Thyroid gland (tissue), 4 donors: ENCODE measurements around the gene METTL1. TPM values are rescaled to one million over a fixed set of nuclear protein-coding genes. Genes with fewer than 3 reads are reported as not detected.
A peak's percentile ranks its signal among the peaks of the same experiment; 100 is the strongest.

ENCODE experiments used
- DNase-seq, 2 donors: peaks; one replicate each; pipeline ENCODE4 v3.0.0-alpha.2; 2019
- H3K27ac ChIP-seq, 3 donors: fragments of 200-600 bp; sonication (generic); 1 replicate in 2 of 3; 2 replicates in 1 of 3; pipeline ENCODE4 v1.5.1; 2016 to 2019; ENCODE audit warnings: mild to moderate bottlenecking in 1 of 3, moderate library complexity in 1 of 3
- H3K27me3 ChIP-seq: fragments of 200-600 bp; sonication (generic); one replicate; pipeline ENCODE4 v1.5.1; 2019
- H3K36me3 ChIP-seq, 2 donors: fragments of 200-600 bp; sonication (generic); one replicate each; pipeline ENCODE4 v1.5.1; 2016 to 2019
- H3K4me1 ChIP-seq, 2 donors: fragments of 200-600 bp; sonication (generic); one replicate each; pipeline ENCODE4 v1.5.1; 2017 to 2019
- H3K4me3 ChIP-seq, 3 donors: fragments of 200-600 bp; sonication (generic); replicated peaks in 1 of 3; 1 replicate in 2 of 3; 2 replicates in 1 of 3; pipeline ENCODE4 v1.5.1; 2016; ENCODE audit warnings: mild to moderate bottlenecking in 1 of 3
- H3K9me3 ChIP-seq: fragments of 200-600 bp; sonication (generic); one replicate; pipeline ENCODE4 v1.5.1; 2017
- POLR2A ChIP-seq, 2 donors: fragments of 450-650 bp; IDR thresholded peaks; one replicate each; pipeline ENCODE4 v1.6.1; 2017; ENCODE audit warnings: antibody characterized with exemption in 2 of 2, mild to moderate bottlenecking in 2 of 2, moderate library complexity in 1 of 2
- WGBS, 2 donors: methylation state at CpG; one replicate each; pipeline ENCODE4 v1.1.5; 2017; 5-methylcytosine and 5-hydroxymethylcytosine counted together
- intact Hi-C: fragments of 100-400 bp; cut with DNase I; formaldehyde crosslinking; loops from one replicate; pipeline ENCODE4 v1.15.1; 2023
- total RNA-seq, 4 donors: library from RNA; depleted of rRNA; stranded (reverse); fragments of >200 nt; gene quantifications; one replicate each; pipeline ENCODE4 v1.2.3, GENCODE V29; 2016
- TF ChIP-seq, protein P1 (sequence below), 6 experiments: fragments of 200-600 bp in 3 of 6; fragments of 450-650 bp in 3 of 6; sonication (generic) in 3 of 6; IDR thresholded peaks; one replicate each; pipeline ENCODE4 v1.5.1; 2016 to 2019; ENCODE audit warnings: antibody characterized with exemption in 6 of 6, mild to moderate bottlenecking in 2 of 6, inconsistent platforms in 1 of 6, moderate library complexity in 1 of 6

The METTL1 gene
- total RNA-seq, 4 donors from 2014 or later = 7.9 to 24.5 (median 13.1) TPM

DNA sequence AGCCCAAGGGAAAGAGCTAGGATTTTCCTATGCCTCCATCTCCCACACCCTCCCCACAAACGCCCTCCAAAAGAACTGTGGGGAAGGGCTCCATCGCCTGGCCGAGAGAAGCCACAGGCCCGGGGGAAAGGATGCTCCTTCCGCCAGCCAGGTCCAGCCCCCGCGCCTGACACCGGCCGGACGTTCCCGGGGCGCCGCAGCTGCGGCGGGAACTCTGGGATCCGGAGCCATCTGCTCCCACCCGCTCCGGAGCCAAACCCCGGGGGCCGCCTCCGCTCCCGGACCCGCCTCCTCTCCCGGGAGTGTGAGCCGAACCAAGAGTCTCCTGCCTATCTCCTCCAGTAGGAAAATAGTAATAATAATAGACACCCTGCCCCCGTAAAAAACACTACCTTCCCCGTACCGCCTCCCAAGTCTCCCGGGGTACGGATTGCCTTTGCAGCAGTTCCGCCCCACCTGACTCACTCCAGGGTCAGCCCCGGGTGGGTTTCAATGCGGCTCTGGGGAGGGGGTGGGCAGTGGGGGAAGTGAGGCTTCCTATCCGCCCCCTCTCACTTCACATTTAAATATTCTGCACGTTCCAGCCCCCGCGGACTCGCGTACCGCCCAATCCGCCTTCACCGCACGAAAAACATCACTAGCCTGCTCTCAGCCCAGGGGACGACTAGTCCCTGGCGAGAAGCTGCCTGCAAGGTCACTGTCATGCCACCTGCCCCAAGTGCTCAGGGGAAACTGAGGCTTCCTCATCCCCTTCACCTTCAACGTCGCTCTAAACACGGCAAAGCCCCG lies 35.8 kb downstream of the METTL1 start:
- no peak overlapping the region for H3K4me3 ChIP-seq
- H3K4me1 ChIP-seq = peaks cover 11 to 36% of the 10 kb centered on the region in 2 donors
- WGBS, 2 donors = 13 to 15% methylated on average over 36 to 42 of the region's 49 CpGs
- no peaks in the 10 kb centered on the region for H3K36me3 ChIP-seq
- intact Hi-C loops = no loop called here
- no peak for DNase-seq
- TF ChIP-seq POLR2A (IDR thresholded peaks at IDR 0.05) = no peak
- TF ChIP-seq, protein P1, sequence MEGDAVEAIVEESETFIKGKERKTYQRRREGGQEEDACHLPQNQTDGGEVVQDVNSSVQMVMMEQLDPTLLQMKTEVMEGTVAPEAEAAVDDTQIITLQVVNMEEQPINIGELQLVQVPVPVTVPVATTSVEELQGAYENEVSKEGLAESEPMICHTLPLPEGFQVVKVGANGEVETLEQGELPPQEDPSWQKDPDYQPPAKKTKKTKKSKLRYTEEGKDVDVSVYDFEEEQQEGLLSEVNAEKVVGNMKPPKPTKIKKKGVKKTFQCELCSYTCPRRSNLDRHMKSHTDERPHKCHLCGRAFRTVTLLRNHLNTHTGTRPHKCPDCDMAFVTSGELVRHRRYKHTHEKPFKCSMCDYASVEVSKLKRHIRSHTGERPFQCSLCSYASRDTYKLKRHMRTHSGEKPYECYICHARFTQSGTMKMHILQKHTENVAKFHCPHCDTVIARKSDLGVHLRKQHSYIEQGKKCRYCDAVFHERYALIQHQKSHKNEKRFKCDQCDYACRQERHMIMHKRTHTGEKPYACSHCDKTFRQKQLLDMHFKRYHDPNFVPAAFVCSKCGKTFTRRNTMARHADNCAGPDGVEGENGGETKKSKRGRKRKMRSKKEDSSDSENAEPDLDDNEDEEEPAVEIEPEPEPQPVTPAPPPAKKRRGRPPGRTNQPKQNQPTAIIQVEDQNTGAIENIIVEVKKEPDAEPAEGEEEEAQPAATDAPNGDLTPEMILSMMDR (IDR thresholded peaks at IDR 0.05) = peak in 1 of 6 experiments; percentile 8
- H3K27ac ChIP-seq = no peak overlapping the region
- H3K27me3 ChIP-seq = peaks cover 40% of the 10 kb centered on the region
- H3K9me3 ChIP-seq = no peaks in the 10 kb centered on the region

DNA sequence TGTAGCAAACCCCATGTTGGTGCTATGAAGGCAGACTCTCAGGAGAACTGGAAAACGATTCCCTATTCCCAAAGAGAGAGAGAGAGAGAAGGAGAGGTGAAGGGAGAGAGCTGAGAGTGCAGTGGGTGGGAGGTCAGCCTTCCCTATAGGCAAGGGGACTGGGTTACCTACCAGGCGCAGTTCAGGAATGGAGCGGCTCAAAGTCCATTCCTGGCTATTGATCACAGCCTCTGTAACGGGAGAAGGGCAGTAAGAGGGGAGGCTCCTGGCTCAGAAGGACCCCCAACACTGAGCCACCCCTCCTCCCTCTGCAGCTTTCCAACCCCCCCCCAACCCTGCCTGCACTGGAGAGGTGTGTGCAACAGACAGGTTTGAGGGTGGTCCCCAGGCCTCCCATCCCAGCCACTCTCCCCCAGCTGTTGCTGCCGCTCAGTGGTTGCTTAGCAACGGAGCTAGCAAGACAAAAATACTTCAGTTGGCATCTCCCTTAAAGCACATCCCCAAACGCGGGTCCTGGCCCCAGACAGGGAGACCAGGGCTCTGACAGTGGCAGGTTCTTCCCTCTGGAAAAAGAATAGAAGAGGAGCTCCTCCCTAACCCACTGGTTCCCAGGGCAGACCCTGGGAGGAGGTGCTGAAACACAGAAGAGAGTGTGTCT lies 36.6 kb downstream of the METTL1 start:
- intact Hi-C loops = no loop called here
- Histone ChIP-seq H3K4me3 (no peak overlapping the region), H3K36me3 (no peaks in the 10 kb centered on the region), H3K9me3 (no peaks in the 10 kb centered on the region), H3K27ac (no peak overlapping the region), H3K4me1 (peaks cover 11 to 36% of the 10 kb centered on the region in 2 donors), H3K27me3 (peaks cover 40% of the 10 kb centered on the region)
- no peak for TF ChIP-seq POLR2A (IDR thresholded peaks at IDR 0.05)
- TF ChIP-seq, protein P1 (IDR thresholded peaks at IDR 0.05) = no peak
- no peak for DNase-seq
- WGBS, 2 donors = 10 to 42% methylated on average over 4 to 8 of the region's 8 CpGs

DNA sequence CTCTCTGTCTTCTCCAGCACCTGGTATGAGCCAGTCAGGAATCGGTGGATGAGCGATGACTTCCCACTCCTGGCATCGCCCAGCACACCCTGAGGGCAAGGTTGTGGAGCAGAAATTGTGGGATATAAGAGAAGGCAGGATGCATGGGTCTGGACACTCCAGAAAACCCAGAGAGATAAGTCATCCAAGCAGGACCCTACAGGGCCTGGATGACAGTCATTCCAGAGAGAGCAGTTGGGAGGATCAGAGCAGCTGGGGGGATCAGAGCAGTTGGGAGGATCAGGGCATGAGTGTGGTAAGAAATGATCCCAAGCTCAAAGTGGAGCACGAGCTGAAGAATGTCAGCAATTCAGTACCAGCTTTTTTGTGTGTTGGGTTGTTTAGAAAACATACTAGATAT lies 37.3 kb downstream of the METTL1 start:
- intact Hi-C loops = no loop called here
- no peak for TF ChIP-seq POLR2A (IDR thresholded peaks at IDR 0.05)
- TF ChIP-seq, protein P1 (IDR thresholded peaks at IDR 0.05) = no peak
- no peak for DNase-seq
- Histone ChIP-seq H3K27ac (no peak overlapping the region), H3K9me3 (no peaks in the 10 kb centered on the region), H3K4me3 (no peak overlapping the region), H3K36me3 (no peaks in the 10 kb centered on the region), H3K4me1 (peaks cover 11 to 36% of the 10 kb centered on the region in 2 donors), H3K27me3 (peaks cover 40% of the 10 kb centered on the region)
- WGBS, 2 donors = 71 to 78% methylated on average over 4 of the region's 4 CpGs

DNA sequence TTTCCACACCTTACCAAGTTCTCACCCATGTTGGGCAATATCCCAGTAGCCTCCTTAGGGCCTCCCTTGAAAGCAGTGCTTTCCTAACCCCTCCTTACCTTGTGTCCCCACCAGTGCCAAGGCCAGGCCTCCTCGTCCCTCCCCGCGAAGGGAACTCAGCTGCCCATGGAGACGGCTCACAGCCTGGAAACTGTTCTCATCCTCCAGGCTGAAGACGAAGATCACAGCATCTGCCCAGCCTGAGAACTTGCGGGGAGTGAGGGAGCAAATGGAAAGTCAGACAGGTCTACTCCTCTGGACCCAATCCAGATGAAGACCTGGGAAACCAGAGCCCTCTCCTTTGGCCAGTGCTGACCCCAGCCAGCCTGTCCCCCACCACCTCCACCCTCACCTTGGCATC lies 38.0 kb downstream of the METTL1 start:
- Histone ChIP-seq H3K27me3 (peaks cover 33% of the 10 kb centered on the region), H3K4me3 (no peak overlapping the region), H3K27ac (no peak overlapping the region), H3K4me1 (peaks cover 11 to 36% of the 10 kb centered on the region in 2 donors), H3K9me3 (no peaks in the 10 kb centered on the region), H3K36me3 (no peaks in the 10 kb centered on the region)
- DNase-seq = no peak
- intact Hi-C loops = no loop called here
- TF ChIP-seq, protein P1 (IDR thresholded peaks at IDR 0.05) = no peak
- no peak for TF ChIP-seq POLR2A (IDR thresholded peaks at IDR 0.05)
- WGBS, 2 donors = 70 to 80% methylated on average over 6 of the region's 6 CpGs
